Loucy (cell line): ENCODE measurements around the gene MAP4K5.

Experiments used
- CTCF ChIP-seq: fragments of 200-600 bp; sonication (generic); conservative IDR thresholded peaks from 2 replicates; pipeline ENCODE4 v1.5.1; 2014; ENCODE audit warnings: mild to moderate bottlenecking, antibody characterized with exemption, low read length
- EZH2phosphoT487 ChIP-seq: fragments of 200-600 bp; IDR thresholded peaks from 2 replicates; pipeline ENCODE4 v1.6.1; 2018; ENCODE audit warnings: antibody characterized with exemption, mild to moderate bottlenecking, moderate library complexity, borderline replicate concordance

- TF ChIP-seq CTCF (no peak), EZH2phosphoT487 (no peak)
These were observed 132.9 kb downstream of the MAP4K5 start for GRCh38 chr14:50399251-50400032.
